B cell (primary cell): ENCODE data around the gene SIGLEC8.

Experiments
- CTCF ChIP-seq: fragments of 200-600 bp; IDR thresholded peaks from one replicate; pipeline ENCODE4 v1.8.0; 2022; ENCODE audit warnings: antibody characterized with exemption, mild to moderate bottlenecking
- EZH2 ChIP-seq: IDR thresholded peaks from 2 replicates; pipeline ENCODE4 v1.6.1; 2012; ENCODE audit warnings: borderline replicate concordance, low read depth, mild to moderate bottlenecking, moderate library complexity, low read length; ENCODE audit not compliant: insufficient read depth, poor library complexity, severe bottlenecking

GRCh38 chr19:51489113-51489512 is 30.9 kb upstream of the SIGLEC8 start:
- TF ChIP-seq CTCF (no peak), EZH2 (no peak)
